Stimulated activated CD4-positive, alpha-beta T cell treated with anti-CD3 and anti-CD28 coated beads, Interleukin-12 subunit alpha, Interleukin-12 subunit beta, amount 100 ng/mL, for 24 hours (primary cell): Measurements from ENCODE around the gene CDK5RAP2.
A peak's percentile ranks its signal among the peaks of the same experiment; 100 is the strongest.
"Not testable (repeated sequence)": the region's sequence is repeated elsewhere in the genome, so short reads cannot be mapped to it uniquely, and the experiment has no call there.

Experiments used
- DNase-seq, 2 experiments: peaks; one replicate each; pipeline ENCODE4 v3.0.0-alpha.2; 2020; ENCODE audit warnings: low read depth in 2 of 2

CDK5RAP2 gene

DNA sequence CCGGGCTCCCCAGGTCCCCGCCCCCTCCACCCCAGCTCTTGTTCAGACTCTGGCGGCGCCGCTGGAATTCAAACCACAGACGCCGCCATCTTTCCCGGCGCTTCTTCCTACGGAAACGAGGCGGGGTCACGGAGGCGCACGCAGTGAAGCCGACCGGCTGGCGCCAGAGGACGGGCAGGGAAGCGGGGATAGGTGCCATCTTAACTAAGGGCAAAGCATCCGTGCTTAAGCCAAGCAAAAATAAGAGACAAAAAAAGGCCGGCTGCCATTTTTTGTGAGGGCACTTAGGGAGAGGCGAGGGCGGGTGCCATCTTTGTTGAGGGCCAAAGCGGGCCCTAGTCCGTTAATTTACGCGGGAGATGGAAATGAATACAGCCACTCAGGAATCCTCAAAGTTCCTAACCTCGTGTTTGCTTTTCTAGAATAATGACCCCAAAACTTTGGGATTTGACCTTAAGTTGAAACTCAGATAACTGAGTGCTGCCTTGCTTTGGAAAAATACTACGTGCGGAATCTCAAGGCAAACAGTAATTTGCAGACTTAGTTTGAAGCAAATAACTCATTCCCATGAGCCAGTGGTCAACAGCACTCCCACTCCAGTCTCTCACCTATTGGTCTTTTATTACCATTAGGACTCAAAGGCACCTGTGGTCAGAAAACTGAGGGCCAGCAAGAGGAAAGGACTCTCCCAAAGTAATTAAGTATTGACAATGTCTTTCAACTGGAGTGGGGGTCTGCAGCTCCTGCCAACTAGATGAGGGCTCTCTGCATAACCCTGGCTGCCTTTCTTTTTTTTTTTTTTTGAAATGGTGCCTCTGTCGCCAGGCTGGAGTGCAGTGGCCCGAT, at the start of gene CDK5RAP2:
Gene CDK5RAP2, minus strand, starts transcription at position 117 of the 846 bp plus-strand sequence. CDS start 189 bp downstream, outside the sequence.
- DNase-seq: peak; percentile 85 to 90

DNA sequence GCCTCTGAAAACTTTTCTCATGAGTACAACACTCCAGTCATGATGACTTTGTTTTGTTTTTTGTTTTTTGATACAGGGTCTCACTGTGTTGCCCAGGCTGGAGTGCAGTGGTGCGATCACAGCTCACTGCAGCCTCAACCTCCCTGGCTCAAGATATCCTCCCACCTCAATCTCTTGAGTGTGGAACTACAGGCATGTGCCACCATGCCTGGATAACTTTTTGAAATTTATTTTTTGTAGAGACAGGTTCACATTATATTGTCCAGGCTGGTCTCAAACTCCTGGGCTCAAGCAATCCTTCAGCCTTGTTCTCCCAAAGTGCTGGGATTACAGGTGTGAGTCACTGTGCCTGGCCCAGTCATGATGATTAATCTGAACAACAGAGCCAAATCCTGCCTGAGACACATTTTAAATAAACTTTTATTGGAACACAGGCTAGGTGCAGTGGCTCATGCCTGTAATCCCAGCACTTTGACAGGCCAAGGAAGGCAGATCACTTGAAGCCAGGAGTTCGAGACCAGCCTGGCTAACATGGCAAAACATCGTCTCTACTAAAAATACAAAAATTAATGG, 49.0 kb upstream of the CDK5RAP2 start:
- not testable (repeated sequence) for DNase-seq

DNA sequence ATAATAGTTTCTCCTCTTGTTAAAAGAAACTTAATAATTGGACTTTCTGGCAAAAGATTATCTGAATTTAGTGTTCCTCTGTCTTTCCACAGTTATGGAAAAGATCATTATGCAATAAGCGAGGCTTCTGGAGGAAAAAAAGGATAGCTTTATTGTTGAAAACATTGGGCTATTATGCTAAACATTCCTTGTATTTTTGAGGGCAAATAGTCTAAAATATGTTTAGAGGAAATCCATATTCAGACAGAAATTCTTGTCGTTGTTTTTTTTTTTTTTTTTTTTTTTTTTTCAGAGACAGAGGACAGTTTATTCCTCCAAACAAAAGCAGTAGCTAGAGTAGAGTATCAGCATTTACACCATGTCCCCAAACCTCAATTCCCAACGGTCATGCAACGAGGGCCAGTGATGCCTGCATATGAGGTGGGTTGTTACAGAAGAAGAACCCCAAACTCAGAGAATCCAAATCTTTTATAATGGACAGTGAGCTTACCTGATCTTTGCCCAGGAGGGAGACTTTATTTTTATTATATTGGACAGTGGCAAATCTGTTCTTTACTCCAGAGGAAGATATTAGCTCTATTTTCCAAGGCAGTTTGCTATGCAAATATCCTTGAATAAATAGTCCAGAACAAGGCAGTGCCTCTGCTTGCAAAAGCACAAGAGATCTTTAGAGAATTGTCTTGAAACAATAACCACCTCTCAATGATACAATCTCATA, 48.4 kb upstream of the CDK5RAP2 start:
- DNase-seq: no peak

DNA sequence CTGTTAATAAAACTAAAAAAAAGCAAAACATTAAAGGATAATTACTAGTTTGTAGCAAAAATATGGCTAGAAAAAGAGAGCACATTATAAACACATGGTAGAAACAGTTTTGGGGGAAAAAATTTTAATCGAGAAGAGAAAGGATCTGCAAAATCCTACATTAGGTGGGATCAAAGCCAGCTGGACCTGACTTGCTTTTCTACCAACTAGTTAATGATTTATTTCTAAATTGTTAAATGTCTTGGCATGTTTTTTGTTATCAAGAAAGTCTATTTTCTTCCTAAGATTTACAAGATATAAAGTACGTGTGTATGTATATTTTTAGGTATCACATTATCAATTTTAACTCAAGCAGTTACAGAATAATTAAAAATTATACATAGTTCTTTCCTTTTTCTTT, 47.1 kb upstream of the CDK5RAP2 start:
- no peak for DNase-seq

DNA sequence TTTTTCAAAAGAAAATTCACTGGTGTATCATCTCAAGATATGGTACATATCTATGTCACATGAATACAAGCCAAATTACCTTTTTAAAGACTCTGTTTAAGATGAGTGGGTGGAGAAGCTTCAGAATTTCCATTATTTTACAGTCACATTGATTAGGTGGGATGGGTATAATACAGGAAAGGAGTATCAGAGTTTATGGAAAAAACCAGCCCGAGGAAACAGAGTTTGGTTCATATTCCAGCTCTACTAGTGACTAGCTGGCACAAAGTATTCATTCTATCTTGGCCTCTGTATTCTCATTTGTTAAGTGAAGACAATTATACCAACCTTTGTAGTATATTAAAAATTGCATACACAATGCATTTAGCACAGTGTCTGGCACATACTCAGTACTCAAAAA, 46.5 kb upstream of the CDK5RAP2 start:
- no peak for DNase-seq

DNA sequence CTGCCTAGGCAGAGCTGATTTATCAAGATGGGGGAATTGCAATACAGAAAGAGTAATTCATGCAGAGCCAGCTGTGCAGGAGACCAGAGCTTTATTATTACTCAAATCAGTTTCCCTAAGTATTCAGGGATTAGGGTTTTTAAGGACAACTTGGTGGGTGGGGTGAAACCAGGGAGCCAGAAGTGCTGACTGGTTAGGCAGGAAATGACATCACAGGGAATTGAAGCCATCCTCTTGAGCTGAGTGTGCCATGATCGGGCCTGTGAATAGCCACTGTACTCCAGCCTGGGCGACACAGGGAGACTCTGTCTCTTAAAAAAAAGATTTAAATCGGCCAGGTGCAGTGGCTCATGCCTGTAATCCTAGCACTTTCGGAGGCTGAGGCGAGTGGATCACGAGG, 45.3 kb upstream of the CDK5RAP2 start:
- DNase-seq: no peak

DNA sequence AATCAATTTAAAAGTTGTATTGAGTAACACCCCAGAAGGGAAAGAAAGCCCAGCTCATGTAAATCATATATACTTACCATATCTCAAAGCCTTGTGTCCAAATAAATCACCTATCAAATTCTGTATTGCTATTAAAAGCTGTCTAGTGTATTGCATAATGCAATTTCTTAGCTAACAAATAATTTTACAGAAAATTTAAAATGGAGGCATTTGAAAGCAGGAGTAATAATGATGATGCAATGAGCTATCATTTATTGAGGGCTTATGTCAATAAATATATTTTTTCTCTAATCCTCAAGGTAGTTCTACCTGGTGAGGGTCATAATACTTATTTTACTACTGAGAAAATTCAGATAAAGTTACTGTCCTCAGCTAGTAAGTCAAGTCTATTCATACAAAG, 42.8 kb upstream of the CDK5RAP2 start:
- no peak for DNase-seq

DNA sequence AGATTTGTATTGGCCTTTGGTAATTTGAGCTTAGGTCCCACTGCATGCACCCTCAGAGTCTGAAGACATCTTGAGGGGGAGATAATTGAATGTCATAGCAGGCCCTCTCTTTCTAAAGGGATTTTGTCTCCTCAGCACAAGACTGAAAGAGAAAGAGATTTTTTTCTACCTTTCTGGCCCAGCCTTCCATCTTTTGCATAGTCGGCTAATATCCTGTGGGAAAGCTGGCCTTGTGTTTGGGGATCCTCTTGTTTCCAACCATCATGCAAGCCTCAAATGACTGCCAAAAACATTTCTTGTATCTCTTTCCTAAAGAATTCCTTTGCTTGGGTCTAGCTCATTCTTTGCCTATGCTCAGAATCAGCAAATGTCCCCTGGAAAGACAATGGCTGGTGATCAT, 42.0 kb upstream of the CDK5RAP2 start:
- no peak for DNase-seq

DNA sequence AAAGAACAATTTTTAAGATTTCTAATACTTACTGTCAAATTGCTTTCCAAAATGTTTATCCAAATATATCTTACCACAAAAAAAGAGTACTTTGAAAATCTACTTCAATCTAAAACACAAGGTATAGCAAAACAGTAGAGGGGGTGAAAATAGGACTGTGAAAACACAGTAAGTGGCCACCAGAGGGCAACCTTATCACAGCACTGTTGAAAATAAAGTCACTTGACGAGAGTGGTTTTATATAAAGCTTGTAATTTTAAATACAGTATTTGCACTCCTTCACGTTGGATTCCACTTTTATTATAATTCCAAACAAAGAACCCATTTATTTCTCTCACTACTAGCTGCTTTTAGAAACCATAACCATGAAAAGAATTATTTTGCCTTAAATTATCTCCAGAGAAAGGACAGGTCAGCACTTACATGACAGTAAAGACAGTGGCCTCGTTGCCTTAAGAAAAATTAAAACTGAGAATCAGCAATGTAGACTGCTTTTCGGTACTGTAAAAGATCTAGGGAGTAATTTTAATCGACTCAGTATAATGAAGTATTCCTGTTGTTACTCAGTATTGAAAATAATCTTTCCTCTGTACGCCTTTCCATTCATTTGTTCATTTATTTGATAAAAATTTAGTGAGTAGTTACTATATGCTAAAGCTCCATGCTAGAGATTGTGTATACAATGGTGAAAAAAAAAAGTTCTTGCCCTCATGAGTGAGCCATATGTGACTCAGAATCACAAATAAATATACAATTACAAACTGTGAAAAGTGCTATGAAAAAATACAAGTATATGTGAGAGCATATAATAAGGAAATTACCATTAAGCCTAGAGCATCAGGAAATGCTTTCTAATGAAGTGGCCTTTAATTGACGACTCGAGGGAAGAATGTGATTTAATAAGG, 40.0 kb upstream of the CDK5RAP2 start:
- peak; percentile 11 to 45 for DNase-seq

DNA sequence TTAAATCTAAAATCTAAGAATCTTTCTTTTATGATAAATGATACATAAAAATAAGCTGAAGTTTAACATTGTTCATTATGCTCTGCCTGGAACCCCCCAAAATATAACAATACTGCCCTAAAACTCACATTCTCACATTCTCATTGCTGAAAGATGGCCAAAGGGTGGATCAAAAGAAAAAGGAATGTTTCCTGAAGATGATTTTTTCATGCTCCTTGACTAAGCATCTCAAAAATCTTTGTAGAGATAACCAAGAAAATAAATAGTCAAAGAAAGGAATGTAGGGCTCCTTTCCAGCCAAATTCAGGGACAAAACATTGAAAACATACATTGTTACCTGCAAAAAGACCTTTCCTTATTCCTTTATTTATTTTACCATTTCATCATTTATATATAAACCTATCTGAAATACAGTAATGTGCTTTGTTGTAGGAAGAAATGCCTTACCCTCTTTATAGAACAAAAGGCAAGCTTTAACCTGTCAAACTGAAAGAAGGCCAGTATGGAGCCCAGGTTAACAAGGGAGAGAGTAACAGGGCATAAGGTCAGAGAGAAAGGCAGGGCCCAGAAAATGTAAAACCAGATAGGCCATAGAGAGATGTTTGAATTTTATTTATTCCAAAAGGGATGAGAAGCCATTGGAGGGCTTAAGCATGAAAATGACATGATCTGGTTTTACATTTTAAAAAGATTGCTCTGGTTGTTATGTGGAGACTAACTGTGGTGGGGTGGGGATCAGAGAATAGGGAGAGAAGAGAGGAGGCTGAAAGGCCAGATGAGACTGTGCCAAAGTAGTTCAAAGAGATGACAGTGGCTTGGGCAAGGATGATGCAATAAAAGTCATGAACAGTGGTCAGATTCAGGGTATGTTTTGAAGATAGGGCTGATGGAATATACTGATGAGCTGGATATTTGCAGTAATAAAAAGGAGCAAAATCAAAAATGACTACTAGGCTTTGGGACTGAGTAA, 37.3 kb upstream of the CDK5RAP2 start:
- no peak for DNase-seq

DNA sequence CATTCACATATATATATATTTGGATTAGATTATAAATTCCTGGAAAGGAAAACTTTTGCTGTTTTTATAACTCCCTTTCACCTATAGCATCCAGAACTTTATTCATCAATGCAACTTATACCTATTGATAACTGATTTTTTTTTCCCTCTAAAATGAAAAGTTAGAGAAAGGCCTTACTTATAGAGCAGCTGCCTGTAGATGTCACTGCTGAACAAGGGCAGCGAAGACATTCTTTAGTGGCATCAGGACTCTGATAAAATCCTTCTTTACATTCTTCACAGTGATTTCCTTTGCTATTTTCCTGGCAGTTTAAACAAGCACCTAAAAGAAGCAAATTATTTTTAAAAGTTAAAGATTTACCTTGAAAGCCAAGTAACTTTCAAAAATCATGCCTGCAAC, 32.3 kb upstream of the CDK5RAP2 start:
- DNase-seq: no peak

DNA sequence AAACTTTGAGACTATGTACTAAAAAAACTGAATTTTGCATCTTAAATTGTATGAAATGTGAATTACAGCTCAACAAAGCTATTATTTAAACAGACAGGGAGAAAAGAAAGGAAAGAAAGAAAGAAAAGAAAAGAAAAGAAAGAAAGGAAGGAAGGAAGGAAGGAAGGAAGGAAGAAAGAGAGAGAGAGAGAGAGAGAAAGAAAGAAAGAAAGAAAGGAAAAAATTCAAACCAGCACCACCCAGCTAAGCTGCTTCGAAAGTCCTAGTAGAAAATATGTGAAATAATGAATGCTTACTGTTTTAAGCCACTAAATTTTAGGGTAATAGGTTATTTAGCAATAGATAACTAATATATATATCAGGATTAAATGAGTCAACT, 31.7 kb upstream of the CDK5RAP2 start:
- DNase-seq: no peak

DNA sequence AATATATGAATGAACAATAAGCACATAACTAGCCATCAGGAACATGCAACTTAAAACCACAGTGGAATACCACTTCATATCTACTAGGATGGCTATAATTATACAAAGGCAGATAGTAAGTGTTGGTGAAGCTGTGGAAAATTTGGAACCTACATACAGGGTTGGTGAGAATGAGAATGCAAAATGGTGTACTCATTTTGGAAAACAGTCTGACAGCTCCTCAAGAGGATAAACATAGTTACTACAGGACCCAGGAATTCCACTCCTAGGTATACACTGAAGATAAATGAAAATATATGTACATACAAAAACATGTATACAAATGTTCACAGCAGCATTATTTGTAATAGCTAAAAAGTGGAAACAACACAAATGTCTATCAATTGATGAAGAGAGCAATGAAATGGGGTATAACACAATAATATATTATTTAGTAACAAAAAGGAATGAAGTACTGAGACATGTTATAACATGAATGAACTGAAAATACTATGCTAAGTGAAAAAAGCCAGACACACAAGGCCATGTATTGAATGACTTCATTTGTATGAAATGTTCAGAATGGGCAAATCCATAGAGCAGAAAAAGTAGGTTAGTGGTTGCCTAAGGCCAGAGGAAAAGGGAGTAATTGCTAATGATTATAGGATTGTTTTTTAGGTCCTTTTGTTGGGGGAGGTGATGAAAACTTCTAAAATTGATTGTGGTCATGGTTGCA, 31.2 kb upstream of the CDK5RAP2 start:
- no peak for DNase-seq

DNA sequence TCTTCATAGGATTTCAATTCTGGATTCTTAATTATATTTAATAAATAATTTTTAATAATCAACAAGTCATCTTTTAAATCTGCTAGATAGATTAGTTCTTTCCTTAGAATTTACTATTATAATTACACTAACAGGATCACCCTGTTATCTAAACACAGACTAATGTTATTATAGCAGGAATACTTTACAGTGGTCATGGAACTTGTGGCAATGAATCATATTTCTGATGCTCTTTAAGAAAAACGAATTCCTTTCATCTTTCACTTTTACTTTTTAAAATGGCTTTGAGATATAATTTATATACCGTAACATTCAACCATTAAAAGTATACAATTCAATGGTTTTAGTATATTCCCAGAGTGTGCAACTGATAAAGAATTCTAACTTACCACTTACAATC, 29.7 kb upstream of the CDK5RAP2 start:
- DNase-seq: no peak

DNA sequence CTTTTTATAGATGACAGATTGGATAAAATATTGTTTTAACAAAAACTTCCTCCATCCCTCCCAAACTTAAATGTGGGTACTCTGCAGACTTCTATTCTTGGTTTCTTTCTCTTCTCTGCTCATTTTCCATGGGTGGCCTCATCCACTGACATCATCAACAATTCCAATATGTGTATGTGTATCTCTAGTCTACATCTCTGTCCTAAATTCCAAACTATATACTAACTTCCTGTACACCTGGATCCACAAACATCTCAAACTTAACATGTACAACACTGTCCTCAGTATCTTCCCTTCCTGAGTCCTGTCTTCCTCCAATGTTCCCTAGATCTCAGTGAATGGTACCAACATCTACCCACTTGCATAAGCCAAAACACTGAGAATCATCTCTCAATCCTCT, 28.5 kb upstream of the CDK5RAP2 start:
- no peak for DNase-seq

DNA sequence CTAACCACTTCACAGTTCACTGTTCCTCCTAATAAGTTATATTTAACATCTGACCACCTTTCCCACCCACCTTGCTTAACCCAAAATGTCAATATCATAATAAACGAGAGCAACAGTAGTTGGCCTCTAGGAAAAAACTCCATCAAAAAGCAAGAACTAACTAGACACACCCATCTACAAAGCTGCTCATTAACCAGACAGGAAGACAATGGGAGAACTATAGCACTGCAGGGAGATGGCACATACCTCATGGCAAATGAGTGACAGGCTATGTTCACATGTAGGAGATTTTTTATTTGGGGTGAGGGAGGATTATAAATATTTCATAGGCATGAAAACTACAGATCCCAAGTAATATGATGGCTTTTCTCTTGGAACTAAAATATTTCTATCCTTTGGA, 23.6 kb upstream of the CDK5RAP2 start:
- DNase-seq: no peak

DNA sequence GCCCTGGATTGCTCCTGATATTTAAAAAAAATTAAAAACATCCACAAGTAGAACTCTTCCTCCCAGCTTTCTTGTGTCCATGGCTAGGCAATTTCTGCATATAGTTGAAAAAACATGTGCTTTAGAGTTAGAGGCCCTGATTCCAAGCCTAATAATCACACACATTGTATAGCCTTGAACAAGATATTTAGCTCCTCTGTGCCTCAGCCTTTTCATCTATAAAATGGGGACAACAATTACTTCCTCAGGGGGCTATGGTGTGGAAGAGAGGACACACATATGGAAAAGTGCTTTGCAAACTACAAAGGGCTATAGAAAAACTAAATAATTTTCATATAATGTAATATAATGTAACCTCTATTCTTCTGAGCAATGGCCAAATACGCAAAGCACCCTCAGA, 23.0 kb upstream of the CDK5RAP2 start:
- no peak for DNase-seq

DNA sequence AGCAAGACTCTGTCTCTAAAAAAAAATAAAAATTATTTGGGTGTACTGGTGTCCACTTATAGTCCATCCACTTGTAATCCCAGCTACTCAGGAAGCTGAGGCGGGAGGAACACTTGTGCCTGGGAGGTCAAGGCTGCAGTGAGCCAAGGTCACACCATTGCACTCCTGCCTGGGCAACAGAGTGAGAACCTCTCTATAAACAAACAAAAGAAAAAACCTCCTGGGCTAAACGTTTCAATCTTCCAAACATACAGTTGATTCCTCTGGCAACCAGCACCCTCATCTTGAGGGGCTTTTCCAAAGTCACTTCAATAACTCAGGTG, 13.9 kb upstream of the CDK5RAP2 start:
- no peak for DNase-seq

DNA sequence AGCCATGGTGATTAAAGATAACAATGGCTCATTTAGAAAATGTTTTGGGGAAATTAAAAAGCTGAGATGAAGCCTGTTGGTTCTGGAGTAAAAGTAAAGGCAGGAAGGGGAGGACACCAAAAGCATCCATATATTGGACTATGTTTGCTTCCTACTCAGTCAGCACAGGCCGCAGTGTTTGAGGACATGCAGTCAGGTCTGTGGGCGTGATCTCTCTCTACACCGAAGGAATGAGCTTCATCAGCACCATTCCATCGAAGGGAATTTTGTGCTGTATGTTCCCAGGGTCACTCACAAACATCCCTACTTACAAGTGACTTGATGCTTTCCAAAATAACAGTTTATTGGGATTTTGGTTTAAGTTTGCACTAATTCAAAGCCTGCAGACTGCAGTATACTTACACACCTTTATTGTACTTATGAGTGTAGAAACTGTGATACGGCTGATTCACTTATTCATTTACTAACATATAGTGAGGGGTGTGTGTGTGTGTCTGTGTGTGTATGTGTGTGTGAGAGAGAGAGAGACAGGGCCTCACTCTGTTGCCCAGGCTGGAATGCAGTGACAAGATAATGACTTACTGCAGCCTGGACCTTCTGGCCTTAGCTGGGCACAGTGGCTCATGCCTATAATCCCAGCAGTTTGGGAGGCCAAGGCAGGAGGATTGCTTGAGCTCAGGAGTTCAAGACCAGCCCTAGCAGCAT, 13.4 kb upstream of the CDK5RAP2 start:
- no peak for DNase-seq

DNA sequence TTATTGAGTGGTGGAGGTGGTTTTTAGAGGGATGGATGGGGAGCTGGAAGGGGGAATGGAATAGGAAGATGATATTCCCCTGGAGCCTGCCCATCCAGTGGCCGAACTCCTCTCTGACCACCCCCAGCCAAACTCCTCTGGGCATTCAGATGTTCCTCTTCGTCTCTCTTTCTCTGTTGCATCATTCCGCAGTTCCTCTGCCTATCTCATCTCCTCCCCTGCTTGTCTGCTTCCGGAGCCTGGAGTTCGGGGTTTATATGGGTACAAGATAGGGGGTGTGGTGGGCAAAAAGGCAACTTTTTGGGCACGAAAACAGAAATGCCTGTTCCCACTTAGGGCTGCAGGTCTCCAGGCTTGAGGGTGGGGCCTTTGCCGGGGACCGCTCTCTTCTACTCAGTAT, 12.2 kb upstream of the CDK5RAP2 start:
- DNase-seq: no peak
